HG03432 (cell line): ENCODE measurements around the gene LRRC8A.
"Not testable (repeated sequence)": the region's sequence is repeated elsewhere in the genome, so short reads cannot be mapped to it uniquely, and the experiment has no call there.

Source experiments
- ATAC-seq: cut with Tn5 transposase; IDR thresholded peaks from one replicate; pipeline ENCODE4 v1.9.1; 2021; ENCODE audit warnings: mild to moderate bottlenecking, moderate library complexity; ENCODE audit not compliant: unreplicated experiment

The LRRC8A gene

GRCh38 chr9:128881884-128882676 is at the start of gene LRRC8A, which contains the start of gene KYAT1:
LRRC8A (plus strand) TSS chr9:128882133; CDS start chr9:128907165, 25,032 bp downstream.
KYAT1 (minus strand) TSS chr9:128881950; CDS start chr9:128845405, 36,545 bp downstream.
- peak; percentile 87 for ATAC-seq

GRCh38 chr9:128833696-128834095 is 48.2 kb upstream of the LRRC8A start:
- ATAC-seq, result no peak

- ATAC-seq, result no peak
Measured at GRCh38 chr9:128835246-128836210, 46.4 kb upstream of the LRRC8A start.

GRCh38 chr9:128836509-128837145 is 45.3 kb upstream of the LRRC8A start:
- ATAC-seq, result no peak

DNA sequence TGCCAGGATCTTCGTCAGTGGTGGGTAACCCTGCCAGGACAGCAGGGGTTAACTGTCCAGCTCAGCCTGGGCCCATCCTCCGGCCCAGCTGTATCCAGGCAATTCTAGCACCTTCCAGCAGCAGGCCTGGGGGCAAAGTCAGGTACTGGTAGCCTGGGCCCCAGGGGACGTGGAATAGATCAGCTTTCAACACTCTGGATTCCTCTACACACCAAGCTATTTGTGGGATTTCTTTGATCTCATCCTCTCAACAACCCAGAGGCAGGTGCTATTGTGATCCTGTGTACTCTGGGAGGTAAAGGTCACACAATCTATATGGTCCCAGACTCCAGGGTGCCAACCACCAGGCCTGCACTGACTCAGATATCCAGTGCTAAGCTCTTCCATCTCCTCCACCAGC is 43.6 kb upstream of the LRRC8A start:
- no peak for ATAC-seq

DNA sequence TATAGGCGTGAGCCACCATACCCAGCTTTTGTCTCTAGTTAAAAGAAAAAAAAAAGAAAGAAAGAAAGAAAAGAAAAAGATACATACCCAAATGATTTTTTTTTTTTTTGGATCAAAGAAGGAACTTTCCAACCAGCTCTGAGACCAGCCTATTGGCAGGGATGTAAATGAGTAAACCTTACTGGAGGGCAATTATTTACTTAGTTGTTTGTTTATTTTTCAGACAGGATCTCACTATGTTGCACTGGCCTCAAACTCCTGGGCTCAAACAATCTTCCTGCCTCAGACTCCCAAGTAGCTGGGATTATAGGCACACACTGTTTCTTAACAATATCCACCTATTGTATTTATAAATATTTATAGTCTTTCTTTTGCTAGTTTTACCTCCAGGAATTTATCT is 41.4 kb upstream of the LRRC8A start:
- no peak for ATAC-seq

DNA sequence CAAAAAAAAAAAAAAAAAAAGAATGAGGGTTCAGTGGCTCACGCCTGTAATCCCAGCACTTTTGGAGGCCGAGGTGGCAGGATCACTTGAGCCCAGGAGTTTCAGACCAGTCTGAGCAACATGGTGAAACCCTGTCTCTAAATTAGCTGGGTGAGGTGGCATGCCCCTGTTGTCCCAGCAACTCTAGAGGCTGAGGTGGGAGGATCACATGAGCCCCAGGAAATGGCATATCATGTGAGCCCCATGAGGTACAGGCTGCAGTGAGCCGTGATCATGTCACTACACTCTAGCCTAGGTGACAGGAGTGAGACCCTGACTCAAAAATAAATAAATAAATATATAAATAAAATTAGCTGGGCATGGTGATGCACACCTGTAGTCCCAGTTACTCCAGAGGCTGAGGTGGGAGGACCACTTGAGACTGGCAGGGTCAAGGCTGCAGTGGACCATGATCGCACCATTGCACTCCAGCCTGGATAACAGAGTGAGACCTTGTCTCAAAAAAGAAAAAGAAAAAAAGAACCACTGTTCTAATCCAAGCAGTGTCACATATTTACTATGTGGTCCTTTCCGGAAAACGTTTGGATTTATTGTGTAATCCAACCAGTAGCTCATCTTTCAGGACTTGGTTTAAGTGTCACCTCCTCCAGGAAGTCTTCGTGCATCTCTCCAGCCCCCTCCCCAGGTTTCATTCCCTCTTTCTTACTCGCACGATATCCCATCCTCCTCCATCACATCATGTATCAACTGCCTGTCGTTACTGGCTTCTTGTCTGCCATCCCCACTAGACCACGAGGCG is 40.0 kb upstream of the LRRC8A start:
- no peak for ATAC-seq

DNA sequence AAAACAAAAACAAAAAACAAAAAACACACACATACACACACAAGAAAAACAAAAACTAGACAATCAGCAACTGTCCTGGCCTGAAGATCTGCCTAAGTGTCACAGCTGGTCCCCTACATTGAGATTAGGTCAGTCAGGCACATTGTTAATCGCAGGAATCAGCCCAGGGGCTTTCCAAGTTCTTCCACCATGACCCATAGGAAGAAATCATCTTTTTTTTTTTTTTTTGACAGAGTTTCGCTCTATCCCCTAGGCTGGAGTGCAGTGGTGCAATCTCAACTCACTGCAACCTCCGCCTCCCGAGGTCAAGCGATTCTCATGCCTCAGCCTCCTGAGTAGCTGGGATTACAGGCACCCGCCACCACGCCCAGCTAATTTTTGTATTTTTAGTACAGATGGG is 38.8 kb upstream of the LRRC8A start:
- ATAC-seq, result not testable (repeated sequence)

- ATAC-seq, result no peak
Measured at GRCh38 chr9:128845186-128845931, 36.6 kb upstream of the LRRC8A start.

DNA sequence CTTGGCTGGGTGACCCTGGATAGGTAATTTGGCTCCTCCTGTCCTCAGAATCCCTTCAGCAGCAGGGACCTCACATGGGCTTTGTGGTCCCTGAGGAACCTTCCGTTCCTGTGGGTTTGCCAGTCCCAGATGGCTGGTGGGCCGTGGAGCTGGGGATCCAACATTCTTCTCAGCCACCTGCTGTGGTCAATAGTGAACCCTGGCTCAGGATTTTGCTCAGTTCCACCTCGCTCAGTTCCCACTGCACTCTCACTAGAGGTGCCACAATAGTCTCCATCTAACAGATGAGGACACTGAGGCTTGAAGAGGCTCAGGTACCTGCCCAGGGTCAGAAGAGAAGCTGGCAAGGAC is 35.3 kb upstream of the LRRC8A start:
- no peak for ATAC-seq

GRCh38 chr9:128847803-128848202 is 34.1 kb upstream of the LRRC8A start:
- no peak for ATAC-seq

DNA sequence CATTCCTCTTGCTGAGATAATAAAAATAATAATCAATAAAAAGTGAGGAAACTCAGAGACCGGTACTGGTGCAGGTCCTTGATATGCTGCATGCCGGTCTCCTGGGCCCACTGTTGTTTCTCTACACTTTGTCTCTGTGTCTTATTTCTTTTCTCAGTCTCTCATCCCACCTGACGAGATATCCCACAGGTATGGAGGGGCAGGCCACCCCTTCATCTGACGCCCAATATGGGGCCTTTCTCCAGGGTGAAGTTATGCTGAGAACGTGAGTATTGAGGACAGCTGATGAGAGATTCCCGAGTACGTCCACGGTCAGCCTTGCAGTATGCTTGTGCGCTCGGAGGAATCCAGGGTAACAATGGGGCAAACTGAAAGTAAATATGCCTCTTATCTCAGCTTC is 30.9 kb upstream of the LRRC8A start:
- ATAC-seq, result not testable (repeated sequence)

DNA sequence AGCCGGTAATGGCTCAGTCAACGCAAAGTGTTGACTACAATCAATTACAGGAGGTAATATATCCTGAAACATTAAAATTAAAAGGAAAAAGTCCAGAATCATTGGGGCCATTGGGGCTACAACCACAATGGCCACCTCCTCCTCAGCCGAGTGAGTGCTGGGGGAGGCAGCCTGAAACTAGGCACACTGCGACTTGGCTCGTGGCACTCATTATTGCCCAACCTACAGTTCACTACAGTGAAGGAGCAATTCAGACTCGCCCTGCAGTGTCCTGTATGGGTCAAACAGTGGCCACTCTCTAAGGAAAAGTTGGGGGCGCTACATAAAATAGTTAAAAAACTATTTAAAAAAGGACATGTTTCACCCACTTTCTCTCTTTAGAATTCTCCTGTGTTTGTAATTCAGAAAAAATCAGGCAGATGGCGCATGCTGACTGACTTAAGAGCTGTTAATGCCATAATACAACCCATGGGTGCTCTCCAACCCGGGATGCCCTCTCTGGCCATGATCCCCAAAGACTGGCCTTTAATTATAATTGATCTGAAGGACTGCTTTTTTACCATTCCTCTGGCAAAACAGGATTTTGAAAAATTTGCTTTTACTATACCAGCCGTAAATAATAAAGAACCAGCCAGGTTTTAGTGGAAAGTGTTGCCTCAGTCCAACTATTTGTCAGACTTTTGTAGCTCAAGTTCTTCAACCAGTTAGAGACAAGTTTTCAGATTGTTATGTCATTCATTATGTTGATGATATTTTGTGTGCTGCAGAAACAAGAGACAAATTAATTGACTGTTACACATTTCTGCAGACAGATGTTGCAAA is 29.9 kb upstream of the LRRC8A start:
- not testable (repeated sequence) for ATAC-seq

GRCh38 chr9:128852646-128853045 is 29.3 kb upstream of the LRRC8A start:
- not testable (repeated sequence) for ATAC-seq

- not testable (repeated sequence) for ATAC-seq
Measured at GRCh38 chr9:128854454-128854853, 27.5 kb upstream of the LRRC8A start.

DNA sequence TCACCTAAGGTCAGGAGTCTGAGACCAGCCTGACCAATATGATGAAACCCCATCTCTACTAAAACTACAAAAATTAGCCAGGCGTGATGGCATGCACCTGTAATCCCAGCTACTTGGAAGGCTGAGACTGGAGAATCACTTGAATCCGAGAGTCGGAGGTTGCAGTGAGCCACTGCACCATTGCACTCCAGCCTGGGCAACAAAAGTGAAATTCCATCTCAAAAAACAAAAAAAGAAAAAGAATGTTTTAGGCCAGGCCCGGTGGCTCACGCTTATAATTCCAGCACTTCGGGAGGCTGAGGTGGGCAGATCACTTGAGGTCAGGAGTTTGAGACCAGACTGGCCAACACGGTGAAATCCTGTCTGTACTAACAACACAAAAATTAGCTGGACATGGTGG is 23.5 kb upstream of the LRRC8A start:
- ATAC-seq, result not testable (repeated sequence)

- ATAC-seq, result no peak
Measured at GRCh38 chr9:128860937-128861336, 21.0 kb upstream of the LRRC8A start.

DNA sequence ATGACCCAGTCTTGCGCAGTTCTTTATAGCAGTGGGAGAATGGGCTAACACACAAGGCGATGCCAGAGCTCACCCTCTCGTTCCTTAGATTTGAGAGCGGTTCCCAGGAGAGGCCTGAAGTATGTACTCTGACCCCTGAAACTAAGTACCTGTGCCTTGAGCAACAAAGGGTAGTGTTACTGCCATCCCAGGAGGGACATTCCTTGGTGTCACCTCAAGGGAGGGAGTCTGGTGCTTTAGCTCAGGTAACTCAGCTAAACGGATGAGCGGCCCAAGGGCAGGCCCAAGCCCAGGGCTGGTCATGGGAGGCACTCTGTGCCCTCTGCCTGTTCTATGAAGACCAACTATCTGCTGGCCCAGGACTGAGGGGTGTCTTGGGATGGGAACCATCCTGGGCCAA is 20.4 kb upstream of the LRRC8A start:
- ATAC-seq, result no peak

GRCh38 chr9:128862401-128862851 is 19.5 kb upstream of the LRRC8A start:
- no peak for ATAC-seq
